HPDE6-E6E7 (cell line): ENCODE results near the gene KBTBD12.

Source experiments
- DNase-seq: peaks from one replicate; pipeline ENCODE4 v3.0.0; 2011; ENCODE audit warnings: missing footprints; ENCODE audit errors: extremely low spot score

Gene KBTBD12

DNA sequence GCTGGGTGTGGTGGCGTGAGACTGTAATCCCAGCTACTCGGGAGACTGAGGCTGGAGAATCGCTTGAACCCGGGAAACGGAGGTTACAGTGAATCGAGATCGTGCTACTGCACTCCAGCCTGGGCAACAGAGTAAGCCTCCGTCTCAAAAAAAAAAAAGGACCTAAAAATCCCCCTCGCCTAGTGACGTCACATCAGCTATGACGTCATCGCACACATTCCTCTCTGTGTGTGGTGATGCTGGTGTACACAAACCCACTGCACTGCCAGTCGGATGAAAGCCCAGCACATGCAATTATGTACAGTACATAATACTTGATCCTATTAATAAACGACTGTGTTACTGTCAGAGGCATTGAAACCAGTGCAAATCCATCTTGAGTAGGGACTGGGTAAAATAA, 97.0 kb downstream of the KBTBD12 start:
- no peak for DNase-seq

- no peak for DNase-seq
These were observed 99.5 kb downstream of the KBTBD12 start for GRCh38 chr3:128014548-128014947.

GRCh38 chr3:128016502-128016901, 101.5 kb downstream of the KBTBD12 start:
- no peak for DNase-seq

GRCh38 chr3:128021768-128022372, 106.8 kb downstream of the KBTBD12 start:
- DNase-seq = no peak

GRCh38 chr3:128033102-128033501, 118.1 kb downstream of the KBTBD12 start:
- no peak for DNase-seq

DNA sequence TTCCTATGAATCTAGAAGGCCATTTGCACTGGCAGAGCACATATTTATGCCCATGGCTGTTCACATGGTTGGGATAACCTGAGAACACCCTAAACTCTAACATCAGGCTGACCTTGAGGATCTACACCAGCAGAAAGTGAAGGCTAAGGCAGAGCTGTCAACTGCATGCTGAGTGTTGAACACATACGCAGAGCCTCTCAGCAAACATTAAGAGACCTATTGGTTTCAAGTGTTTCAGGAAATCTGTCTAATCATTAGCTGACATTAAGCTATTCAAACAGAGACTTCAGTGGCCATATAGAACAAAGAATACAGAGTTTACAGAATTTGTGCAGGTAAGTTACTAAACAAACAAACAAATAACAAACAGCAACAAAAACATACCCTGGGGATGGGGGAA, 121.1 kb downstream of the KBTBD12 start:
- no peak for DNase-seq
